ENCODE measurements around the gene GALNT17. TPM values are rescaled to one million over a fixed set of nuclear protein-coding genes. Genes with fewer than 3 reads are reported as not detected.

The GALNT17 gene
- total RNA-seq, 1 experiment from 2014 or later = not detected

GRCh38 chr7:71236230-71237105 is 104.5 kb downstream of the GALNT17 start:
- no peak overlapping the region for H3K4me3 ChIP-seq (ENCODE audit: low read depth in 2 of 2, low read length in 2 of 2)
- TF ChIP-seq CTCF (IDR thresholded peaks at IDR 0.05) (no peak), POLR2AphosphoS5 (IDR thresholded peaks at IDR 0.05; ENCODE audit: low read depth, low read length) (no peak), TCF7L2 (IDR thresholded peaks at IDR 0.05; ENCODE audit: low read depth, low read length) (no peak), SIN3A (IDR thresholded peaks at IDR 0.05; ENCODE audit: borderline replicate concordance, insufficient read depth, low read depth, low read length) (no peak), REST (IDR thresholded peaks at IDR 0.05; ENCODE audit: insufficient read depth in 1 of 2, low read depth in 2 of 2, low read length in 1 of 2) (no peak)
- no peaks in the 10 kb centered on the region for H3K27me3 ChIP-seq (ENCODE audit: control insufficient read depth, insufficient read depth, low read length)
- intact Hi-C loops (cut with micrococcal nuclease; ENCODE audit: unreplicated experiment) = no loop called here
- POLR2A ChIA-PET = no interaction called here
- BruUV-seq (replicated peaks) = no TSS peak
- ATAC-seq (no peak), DNase-seq (ENCODE audit: low read depth, low spot score) (no peak)
- CTCF ChIA-PET = no interaction called here
- in situ Hi-C loops (cut with HindIII; ENCODE audit: low pct_unique_long_range_greater_than_20kb, low sequenced_read_pairs) = no loop called here
- no peak overlapping the region for H3K27ac ChIP-seq (ENCODE audit: low read length)
- no peaks in the 10 kb centered on the region for H3K9me3 ChIP-seq (ENCODE audit: control insufficient read depth, insufficient read depth, low read depth, low read length)
- H3K4me1 ChIP-seq (ENCODE audit: control insufficient read depth, insufficient read depth, low read length) = no peaks in the 10 kb centered on the region
- no peaks in the 10 kb centered on the region for H3K36me3 ChIP-seq (ENCODE audit: control insufficient read depth, insufficient read depth, low read length)

- Histone ChIP-seq H3K9me3 (ENCODE audit: control insufficient read depth, insufficient read depth, low read depth, low read length) (no peaks in the 10 kb centered on the region), H3K4me3 (ENCODE audit: low read depth in 2 of 2, low read length in 2 of 2) (no peak overlapping the region), H3K36me3 (ENCODE audit: control insufficient read depth, insufficient read depth, low read length) (no peaks in the 10 kb centered on the region), H3K27me3 (ENCODE audit: control insufficient read depth, insufficient read depth, low read length) (no peaks in the 10 kb centered on the region), H3K27ac (ENCODE audit: low read length) (no peak overlapping the region), H3K4me1 (ENCODE audit: control insufficient read depth, insufficient read depth, low read length) (no peaks in the 10 kb centered on the region)
- in situ Hi-C loops (cut with HindIII; ENCODE audit: low pct_unique_long_range_greater_than_20kb, low sequenced_read_pairs) = no loop called here
- ChIA-PET CTCF (no interaction called here), POLR2A (no interaction called here)
- TF ChIP-seq CTCF (IDR thresholded peaks at IDR 0.05) (no peak), SIN3A (IDR thresholded peaks at IDR 0.05; ENCODE audit: borderline replicate concordance, insufficient read depth, low read depth, low read length) (no peak), POLR2AphosphoS5 (IDR thresholded peaks at IDR 0.05; ENCODE audit: low read depth, low read length) (no peak), TCF7L2 (IDR thresholded peaks at IDR 0.05; ENCODE audit: low read depth, low read length) (no peak), REST (IDR thresholded peaks at IDR 0.05; ENCODE audit: insufficient read depth in 1 of 2, low read depth in 2 of 2, low read length in 1 of 2) (no peak)
- BruUV-seq (replicated peaks) = no TSS peak
- intact Hi-C loops (cut with micrococcal nuclease; ENCODE audit: unreplicated experiment) = no loop called here
- ATAC-seq (no peak), DNase-seq (ENCODE audit: low read depth, low spot score) (no peak)
Observed at GRCh38 chr7:71237945-71238344, 106.0 kb downstream of the GALNT17 start.
